GM18870 (cell line): ENCODE data around the gene SPOCK2.

Experiments used
- ATAC-seq: cut with Tn5 transposase; IDR thresholded peaks from one replicate; pipeline ENCODE4 v1.9.1; 2021; ENCODE audit warnings: moderate library complexity; ENCODE audit not compliant: unreplicated experiment

SPOCK2 gene

GRCh38 chr10:72013202-72013945 lies 75.0 kb downstream of the SPOCK2 start:
- ATAC-seq = no peak

GRCh38 chr10:72012796-72013195 lies 75.6 kb downstream of the SPOCK2 start:
- no peak for ATAC-seq

- no peak for ATAC-seq
Measured at GRCh38 chr10:72011976-72012512, 76.3 kb downstream of the SPOCK2 start.

- no peak for ATAC-seq
Measured at GRCh38 chr10:72011468-72011867, 76.9 kb downstream of the SPOCK2 start.

GRCh38 chr10:72011016-72011415 lies 77.3 kb downstream of the SPOCK2 start:
- ATAC-seq = no peak

- no peak for ATAC-seq
Measured at GRCh38 chr10:72010234-72010973, 77.9 kb downstream of the SPOCK2 start.

- no peak for ATAC-seq
Measured at GRCh38 chr10:72009425-72010081, 78.8 kb downstream of the SPOCK2 start.

GRCh38 chr10:72009051-72009424 lies 79.3 kb downstream of the SPOCK2 start:
- no peak for ATAC-seq
